B cell (primary cell): ENCODE data around the gene ABTB2.

Experiments
- CTCF ChIP-seq: fragments of 200-600 bp; IDR thresholded peaks from one replicate; pipeline ENCODE4 v1.8.0; 2022; ENCODE audit warnings: antibody characterized with exemption, mild to moderate bottlenecking
- EZH2 ChIP-seq: IDR thresholded peaks from 2 replicates; pipeline ENCODE4 v1.6.1; 2012; ENCODE audit warnings: borderline replicate concordance, low read depth, mild to moderate bottlenecking, moderate library complexity, low read length; ENCODE audit not compliant: insufficient read depth, poor library complexity, severe bottlenecking

DNA sequence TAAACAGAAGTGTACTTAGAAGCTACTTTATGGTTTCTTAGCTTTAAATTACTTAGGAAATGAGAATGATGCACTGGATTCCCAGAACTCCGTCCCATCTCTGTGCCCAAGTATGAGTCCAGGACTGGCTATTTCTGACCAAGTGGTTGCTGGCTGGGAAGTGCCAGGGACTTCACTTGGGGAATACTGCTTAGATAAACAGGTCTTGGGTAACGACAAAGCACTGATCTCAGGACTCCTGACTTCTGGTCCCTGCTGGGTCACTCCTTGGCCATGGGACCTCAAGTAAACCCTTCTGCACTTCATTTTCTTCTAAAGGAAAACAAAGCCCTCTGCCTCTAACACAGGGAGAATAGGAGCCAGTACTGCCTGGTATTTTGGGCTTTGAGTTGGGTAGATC, 27.9 kb downstream of the ABTB2 start:
- no peak for TF ChIP-seq EZH2
- TF ChIP-seq CTCF, result no peak
